GM21825 (cell line): ENCODE measurements around the gene LRRFIP1.

Experiments
- ATAC-seq: cut with Tn5 transposase; IDR thresholded peaks from one replicate; pipeline ENCODE4 v1.9.1; 2021; ENCODE audit warnings: mild to moderate bottlenecking, moderate library complexity; ENCODE audit not compliant: unreplicated experiment

The LRRFIP1 gene

DNA sequence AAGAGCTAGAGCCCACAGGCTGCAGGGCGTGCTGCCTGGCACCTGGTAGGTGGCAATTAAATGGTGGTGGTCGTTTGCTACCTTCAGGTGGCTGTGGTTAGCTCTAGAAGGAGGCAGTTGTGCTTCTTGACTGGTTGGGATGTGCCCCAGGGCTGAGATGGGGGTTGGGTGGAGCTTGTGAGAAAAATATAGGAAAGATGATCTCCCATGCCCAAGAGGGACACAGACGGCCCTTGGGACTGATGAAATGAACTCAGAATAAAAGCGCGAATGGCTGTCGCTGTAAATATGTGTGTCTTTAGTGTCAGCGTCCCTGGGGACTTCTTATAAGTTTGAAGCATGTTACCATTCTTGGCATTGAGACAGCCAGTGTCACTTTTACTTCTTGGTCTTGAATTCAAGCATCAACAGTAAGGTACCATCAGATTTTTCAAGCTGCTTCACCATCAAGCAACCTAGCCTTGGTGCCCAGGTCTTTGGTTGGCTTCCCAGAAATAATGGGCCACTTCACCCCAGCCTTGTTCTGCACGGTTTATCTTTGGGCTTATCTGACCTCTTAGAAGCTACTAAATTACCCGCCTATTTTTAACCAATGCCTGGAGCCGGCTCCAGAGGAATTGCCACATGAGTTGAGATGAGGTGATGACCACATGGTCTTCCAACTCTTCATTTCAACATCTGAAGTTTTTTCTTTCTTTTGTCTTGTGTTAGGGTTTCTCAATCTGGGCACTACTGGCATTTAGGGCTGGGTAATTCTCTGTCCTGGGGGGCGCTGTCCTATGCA is 11.9 kb downstream of the LRRFIP1 start:
- no peak for ATAC-seq

DNA sequence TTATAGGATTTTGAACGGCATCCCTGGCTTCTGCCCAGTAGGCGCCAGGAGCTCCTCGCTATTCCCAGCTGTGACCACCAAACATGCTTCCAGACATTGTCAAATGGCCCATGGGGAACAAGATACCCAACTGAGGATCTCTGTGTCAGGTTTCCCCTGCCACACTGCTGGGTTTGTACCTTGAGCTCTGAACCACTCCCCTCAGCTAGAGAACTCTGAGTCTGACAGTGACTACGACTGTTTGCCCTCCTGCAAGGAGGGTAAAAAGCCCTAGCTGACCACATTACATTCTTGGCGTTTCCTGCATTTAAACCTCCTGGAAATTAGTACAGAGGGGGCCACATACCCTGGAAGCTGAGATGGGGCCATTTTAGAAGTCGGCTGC is 12.4 kb downstream of the LRRFIP1 start:
- ATAC-seq, result no peak

DNA sequence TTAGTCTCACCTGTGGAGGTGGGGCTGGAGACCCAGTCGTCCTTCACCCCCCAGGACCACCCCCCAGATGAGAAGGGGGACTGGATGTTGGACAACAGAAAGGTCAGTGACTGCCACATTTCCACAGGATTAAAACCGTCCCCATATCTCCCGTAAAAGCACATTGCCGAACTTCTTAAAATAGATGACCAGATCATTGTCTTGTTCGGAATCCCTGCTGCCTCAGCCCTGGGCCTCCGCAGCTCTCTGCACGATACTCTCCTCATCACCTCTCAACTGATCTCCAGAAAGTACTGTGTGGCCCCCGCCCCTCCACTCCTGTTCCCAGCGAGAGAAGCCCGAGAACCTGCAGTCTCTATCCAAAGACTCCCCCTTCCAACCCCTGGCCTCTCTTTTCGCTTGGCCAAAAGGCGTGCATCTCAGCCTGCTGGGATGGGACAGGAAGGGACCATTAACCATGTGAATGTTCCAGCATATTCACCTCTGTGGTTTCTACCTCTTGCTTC is 13.2 kb downstream of the LRRFIP1 start:
- no peak for ATAC-seq

DNA sequence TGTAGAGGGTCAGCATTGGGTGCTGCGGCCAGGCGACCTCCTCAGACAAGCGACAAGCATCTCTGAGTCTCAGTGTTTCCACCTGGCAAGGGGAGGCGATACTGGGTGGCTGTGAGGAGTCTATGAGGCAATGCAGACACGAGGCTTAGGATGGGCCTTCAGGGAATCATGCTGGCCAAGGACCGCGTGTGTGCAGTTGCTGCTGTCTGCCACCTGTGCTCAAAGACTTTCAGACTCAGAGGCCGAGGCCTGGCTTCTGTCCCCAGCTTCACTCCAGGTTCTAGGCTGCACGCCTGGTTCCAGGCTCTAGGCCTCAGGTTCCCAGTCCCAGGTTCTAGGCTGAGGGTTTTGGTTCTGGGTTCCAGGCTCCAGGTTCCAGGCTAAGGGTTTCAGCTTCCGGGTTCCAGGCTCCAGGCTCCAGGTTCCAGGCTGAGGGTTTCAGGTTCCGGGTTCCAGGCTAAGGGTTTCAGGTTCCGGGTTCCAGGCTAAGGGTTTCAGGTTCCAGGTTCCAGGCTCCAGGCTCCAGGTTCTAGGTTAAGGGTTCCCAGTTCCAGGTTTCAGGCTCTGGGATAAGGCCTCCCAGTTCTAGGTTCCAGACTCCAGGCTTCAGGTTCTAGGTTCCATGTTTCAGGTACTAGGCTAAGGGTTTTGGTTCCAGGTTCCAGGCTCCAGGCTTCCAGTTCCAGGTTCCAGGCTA is 14.8 kb downstream of the LRRFIP1 start:
- ATAC-seq, result no peak

DNA sequence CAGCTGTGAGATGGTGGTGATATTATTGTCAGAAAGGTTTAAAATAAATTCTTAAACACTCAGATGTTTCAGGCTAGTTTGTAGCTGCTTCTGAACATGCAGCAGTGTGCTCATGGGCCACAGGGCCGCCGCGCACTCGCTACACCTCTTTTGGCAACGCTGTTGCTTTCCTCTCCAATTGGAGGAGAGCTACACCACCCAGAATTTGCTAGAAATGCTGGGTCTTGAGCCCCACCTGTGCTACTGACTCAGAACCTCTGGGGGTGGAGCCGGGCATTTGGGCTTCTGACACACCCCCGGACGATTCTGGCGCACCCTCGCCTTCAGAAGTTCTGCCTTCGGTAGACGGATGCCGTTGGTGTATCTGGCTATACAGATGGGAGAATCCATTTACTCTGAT is 15.7 kb downstream of the LRRFIP1 start:
- no peak for ATAC-seq

DNA sequence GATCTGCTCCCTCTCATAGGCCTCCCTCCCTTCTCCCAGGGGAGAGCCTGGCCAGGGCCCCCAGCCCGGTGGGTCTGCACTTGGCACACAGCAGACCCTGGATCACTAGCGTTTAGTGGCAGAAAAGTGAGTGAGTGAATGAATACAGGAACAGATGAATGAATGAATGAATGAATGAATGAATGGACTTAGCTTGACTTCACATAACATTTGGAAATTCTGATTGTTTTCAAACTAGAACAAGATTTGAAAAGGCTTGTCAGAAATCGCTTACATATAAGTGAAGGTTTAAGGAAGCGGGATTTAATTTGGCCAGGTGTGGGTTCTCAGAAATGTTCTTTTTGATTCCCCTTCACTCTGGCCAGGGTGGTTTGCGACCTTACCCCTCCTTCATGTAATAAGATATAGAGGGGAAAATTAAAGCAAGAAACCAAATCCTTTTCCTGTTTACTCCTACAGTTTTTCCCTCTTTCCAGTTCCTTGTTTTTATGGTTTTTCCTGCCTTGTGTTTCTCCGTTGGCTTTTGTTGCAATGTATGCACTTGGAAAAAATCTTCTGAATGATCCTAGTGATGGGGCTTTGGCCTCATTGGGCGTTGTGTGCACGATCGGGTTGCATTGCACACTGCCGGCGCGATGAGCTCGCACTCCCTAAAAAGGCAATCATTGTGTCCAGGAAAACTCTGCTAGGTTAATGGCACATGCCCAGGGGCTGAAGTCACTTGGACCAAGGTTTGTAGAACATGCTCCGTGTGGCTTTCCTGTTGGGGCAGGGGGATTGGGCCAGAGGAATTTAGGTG is 16.4 kb downstream of the LRRFIP1 start:
- ATAC-seq, result no peak

DNA sequence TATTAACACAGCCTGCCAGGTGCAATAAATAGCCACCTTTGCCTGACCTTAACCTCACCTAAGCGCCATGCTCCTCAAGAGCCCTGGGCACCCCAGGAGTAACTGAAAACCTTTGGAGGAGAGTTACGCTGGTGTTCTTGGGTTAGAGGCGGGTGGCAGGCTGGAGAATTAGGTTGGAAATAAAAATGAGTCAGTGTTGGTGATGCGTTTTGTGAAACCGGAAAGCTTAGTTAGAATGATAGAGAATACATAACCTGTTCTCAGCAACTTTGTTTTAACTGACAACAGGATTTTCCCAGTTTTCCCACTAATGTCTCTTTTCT is 17.0 kb downstream of the LRRFIP1 start:
- no peak for ATAC-seq

DNA sequence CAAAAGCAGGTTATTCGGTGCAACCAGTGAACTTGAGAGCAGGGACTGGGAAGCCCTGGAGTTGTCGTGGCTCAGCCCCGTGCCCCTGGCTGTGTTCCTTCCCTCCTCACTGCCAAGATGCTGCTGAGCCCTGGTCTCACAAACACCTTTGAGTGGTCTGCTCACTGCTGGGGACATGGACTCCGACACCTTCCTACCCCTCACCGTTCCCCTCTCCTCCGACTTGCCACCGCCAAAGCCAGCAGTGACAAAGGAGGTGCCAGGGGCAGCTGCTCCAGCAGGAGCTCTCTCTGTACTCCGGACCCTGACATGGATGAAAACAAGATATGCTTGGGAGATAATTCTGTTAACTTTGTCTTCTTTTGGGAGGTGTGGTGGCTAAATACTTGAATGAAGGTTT is 17.9 kb downstream of the LRRFIP1 start:
- ATAC-seq, result no peak

DNA sequence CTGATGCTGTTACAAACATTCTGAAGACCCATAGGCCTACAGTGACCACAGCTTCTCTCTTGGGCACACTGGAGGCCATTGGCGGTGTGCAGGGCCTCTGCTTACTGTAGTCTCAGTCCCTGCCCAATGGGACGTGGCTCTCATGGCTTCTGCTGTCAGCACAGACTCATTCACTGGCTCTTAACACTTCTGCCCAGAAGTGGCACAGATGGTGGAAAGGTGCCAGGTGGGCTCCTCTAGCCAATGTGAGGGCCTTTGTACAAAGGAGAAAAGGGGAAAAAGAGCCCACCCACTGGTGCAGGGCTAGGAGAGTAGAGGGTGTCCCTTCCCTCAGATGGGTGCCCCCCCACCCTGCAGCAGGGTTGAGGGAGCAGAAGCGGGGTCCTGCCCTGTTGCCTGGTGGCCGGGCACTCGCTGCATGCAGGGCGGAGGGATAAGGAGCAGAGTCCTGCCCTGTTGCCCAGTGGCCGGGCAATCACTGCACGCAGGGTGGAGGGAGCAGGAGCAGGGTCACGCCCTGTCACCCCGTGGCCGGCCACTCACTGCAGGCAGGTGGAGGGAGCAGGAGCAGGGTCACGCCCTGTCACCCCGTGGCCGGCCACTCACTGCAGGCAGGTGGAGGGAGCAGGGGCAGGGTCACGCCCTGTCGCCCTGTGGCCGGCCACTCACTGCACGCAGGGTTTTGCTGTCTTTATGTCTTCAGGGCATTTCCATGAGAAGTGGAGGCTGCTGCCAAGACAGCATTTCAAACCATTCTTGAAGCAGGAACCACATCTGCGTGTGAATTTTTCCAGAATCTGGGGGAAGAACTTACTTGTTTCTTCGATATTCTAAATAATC is 20.0 kb downstream of the LRRFIP1 start:
- no peak for ATAC-seq

DNA sequence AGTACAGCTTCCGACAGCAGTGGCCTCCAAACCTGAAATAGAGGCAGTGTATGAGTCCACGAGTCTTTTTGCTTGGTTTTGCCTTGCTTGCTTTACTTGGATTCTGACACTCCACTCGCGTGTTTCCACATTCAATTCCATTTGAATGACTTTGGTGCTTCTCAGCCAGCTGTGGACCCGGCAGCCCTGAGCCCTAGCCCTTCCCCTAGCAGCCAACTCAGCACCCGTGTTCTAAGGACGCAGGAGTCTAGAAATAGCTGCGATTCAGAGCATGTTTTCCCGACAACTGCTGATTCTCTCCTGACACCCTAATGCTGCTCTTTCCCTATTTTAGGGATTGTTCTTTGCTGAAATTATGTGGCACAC is 20.6 kb downstream of the LRRFIP1 start:
- ATAC-seq, result no peak

DNA sequence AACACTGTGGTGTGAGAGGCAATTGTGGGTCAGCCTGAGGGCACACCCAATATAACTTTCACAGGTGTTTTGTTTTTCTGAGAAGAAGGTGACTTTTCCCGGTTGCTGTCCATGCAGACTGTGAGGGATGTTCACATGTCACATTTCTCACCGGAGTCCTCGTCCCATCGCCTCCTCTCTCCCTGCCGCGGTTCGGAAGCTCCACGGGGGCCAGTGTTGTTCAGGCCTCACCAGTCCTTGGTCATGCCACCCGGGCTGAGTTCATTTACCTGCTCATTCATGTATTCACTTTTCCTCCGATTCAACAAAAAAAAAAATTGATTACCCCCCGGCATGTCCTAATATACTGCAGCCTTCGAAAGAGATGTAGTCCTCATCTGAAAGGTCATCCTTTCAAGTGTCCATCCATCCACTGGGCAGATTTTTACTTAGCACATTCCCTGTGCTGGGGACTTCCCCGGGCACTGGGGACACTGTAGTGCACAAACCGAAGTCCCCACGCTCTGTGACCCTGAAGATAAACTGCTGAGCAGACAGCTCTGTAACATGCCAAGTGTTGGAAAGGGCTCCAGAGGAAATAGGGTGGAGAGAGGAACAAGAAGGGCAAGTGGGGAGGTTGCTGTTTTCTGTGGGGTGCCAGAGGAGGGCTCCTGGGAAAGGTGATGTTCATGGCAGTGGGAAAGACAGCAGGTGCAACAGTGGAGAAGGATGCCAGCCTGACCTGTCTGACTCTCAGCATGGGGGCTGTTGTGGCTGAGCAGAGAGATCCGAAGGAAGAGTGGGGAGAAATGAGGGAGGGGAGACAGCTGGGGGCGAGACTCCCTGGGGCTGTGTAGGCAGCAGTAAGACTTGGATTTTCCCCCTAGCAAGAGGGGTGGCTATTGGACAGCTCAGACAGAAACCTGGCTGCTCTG is 22.4 kb downstream of the LRRFIP1 start:
- ATAC-seq, result no peak

DNA sequence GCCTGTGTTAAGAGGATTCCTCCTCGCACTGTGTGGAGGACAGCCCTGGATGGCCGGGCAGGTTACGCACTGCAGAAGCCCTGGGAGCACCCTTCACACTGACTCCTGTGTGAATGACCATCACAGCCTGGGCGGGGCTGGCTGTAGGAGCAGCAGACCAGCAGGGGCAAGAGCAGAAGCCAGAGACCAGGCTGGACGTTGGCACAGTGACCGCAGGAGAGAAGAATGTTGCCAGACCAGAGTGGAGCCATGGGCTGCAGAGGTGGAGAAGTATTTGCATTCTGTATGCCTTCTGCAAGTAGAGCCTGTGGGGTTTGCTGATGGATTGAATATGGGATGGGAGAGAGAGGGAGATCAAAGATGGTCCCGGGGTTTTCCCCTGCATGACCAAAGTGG is 23.1 kb downstream of the LRRFIP1 start:
- ATAC-seq, result no peak

DNA sequence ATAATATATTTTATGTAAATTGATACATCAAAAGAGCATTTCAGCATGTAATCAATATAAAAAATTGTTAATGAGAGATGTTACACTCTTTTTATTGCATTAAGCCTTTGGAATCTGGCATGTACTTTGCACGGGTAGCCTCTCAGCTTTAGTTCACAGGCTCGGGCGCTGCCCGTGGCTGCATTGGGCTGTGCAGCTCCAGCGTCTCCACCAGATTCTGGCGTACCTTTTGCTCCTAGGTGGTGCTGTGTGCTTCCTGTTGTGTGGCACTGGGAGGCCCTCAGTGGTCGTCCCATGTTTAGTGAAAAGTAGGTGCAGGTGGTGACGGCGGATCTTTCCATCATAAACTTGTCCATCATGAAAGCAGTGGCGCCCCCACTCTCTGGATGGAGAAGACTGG is 24.4 kb downstream of the LRRFIP1 start:
- ATAC-seq, result no peak

DNA sequence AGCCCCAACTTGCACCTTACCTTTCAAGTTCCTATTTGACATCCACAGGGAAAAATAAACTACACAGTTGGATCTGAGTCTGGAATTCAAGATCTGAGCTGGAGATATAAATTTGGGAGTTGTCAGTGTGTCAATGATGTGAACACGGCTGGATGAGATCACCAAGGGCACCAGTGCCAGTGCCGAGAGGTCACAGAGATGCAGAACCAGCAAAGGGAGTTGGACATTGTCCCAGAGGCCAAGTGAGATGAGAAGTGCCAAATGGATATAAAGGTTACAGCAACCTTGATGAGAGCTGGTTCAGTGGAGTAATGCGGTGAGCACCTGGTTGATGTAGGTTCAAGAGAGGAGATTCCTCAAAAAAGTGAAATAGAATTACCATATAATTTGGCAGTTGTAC is 24.8 kb downstream of the LRRFIP1 start:
- ATAC-seq, result no peak

DNA sequence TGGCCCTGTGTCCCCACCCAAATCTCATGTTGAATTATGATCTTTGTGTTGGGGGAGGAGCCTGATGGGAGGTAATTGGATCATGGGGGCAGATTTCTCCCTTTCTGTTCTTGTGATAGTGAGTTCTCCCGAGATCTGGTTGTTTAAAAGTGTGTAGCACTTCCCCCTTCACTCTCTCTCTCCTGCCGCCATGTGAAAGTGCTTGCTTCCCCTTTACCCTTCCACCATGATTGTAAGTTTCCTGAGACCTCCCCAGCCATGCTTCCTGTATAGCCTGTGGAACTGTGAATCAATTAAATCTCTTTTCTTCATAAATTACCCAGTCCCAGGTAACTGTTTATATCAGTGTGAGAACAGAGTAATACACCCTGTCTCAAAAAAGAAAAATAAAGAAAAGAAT is 25.5 kb downstream of the LRRFIP1 start:
- ATAC-seq, result no peak

DNA sequence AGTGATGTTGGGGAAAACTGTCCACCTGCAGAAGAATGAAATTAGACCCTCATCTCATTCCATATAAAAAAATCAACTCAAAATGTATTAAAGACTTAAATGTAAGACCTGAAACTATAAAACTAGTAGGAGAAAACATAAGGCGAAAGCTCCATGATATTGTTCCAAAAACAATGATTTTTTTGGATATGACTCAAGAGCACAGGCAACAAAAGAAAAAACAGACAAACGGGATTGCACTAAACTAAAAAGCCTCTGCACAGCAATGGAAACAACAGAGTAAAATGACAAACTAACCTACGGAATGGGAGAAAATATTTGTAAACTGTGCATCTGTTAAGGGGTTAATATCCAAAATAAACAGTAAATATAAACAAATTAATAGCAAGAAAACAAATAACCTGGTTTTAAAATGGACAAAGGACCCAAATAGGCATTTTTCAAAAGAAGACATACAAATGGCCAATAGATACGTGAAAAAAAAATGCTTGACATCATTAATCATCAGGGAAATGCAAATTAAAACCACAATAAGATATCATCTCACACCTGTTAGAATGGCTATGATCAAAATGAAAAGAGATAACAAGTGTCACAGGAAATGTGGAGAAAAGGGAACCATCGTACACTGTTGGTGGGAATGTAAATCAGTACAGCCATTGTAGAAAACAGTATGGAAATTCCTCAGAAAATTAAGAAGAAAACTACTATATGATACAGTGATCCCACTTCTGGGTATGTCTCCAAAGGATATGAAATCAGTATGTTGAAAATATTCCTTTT is 26.6 kb downstream of the LRRFIP1 start:
- no peak for ATAC-seq

DNA sequence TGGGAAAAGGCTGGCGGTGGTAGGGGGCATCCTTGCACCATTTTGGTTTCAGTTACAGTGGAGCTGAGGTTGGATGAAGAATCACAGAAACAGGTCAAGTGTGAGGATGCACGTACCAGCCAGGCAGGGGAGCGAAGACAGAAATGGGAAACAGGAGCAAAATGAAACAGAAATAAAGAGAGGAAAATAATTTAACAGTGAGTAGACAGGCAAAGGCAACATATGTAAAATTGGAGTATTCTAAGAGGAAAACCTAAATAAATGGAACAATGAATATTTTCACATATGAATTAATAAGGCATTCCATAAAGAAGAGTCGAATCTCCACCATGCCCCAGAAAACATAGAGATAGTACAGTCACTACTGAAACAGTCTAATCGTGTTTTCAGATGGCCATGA is 29.7 kb downstream of the LRRFIP1 start:
- no peak for ATAC-seq

DNA sequence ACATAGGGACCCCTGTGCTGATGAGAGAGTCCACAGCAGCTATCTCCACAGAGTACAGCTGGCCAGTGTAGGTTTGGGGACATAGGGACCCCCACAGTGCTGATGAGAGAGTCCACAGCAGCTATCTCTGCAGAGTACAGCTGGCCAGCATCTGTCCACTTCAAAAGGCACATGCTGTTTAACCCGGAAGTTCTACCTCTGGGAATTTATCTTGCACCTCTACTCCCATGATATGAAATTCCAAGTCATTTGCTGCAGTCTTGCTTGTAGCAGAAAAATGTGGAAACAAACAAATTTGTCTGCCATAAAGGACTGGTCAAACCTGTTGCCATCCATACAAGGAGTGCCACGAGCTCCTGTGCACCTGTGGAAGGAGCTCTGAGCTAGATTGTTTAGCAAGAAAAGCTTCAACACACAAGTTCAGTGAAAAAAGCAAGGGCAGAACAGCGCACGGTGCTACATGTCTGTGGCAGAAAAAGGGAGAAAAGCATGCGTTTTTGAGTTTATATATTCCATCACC is 33.1 kb downstream of the LRRFIP1 start:
- no peak for ATAC-seq

DNA sequence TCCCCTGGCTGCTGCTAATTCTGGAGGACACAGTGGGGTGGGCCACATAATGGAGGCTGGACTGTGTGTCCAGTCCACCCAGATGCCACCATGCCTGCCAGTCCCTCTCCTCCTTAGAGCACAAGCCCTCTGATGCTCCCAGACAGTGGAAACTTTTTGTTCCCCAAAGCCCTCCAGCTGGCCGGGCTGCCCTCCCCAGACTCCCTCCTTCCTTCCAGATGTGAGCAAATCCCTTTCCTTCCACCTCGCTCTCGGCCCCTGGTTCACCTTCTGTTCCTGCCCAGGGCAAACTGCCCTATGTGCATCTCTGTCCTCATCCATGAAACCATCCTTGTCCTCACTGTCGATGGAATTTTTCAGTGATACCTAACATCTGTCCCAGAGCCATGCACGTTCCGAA is 33.9 kb downstream of the LRRFIP1 start:
- no peak for ATAC-seq
